NCI-H187 treated with DMSO at 0.1 percent for 48 hours (cell line): Measurements from ENCODE around the gene UMPS.
"Not testable (repeated sequence)": the region's sequence is repeated elsewhere in the genome, so short reads cannot be mapped to it uniquely, and the experiment has no call there.

ENCODE experiments used
- DNase-seq: peaks from one replicate; lab custom pipeline; 2025; lab: John Stamatoyannopoulos, UW

UMPS gene

GRCh38 chr3:124780356-124780755, 50.1 kb downstream of the UMPS start:
- DNase-seq: no peak

GRCh38 chr3:124780761-124781475, 50.7 kb downstream of the UMPS start:
- no peak for DNase-seq

GRCh38 chr3:124781476-124782376, 51.5 kb downstream of the UMPS start:
- no peak for DNase-seq

GRCh38 chr3:124782377-124782712, 52.1 kb downstream of the UMPS start:
- not testable (repeated sequence) for DNase-seq

GRCh38 chr3:124783696-124784095, 53.4 kb downstream of the UMPS start:
- DNase-seq: no peak

GRCh38 chr3:124784686-124785382, 54.6 kb downstream of the UMPS start:
- DNase-seq: no peak

GRCh38 chr3:124785973-124786372, 55.7 kb downstream of the UMPS start:
- DNase-seq: no peak

- no peak for DNase-seq
Measured at GRCh38 chr3:124786511-124787241, 56.4 kb downstream of the UMPS start.

- DNase-seq: no peak
Measured at GRCh38 chr3:124787476-124788195, 57.4 kb downstream of the UMPS start.

GRCh38 chr3:124788254-124788745, 58.0 kb downstream of the UMPS start:
- no peak for DNase-seq

GRCh38 chr3:124789103-124789502, 58.9 kb downstream of the UMPS start:
- DNase-seq: not testable (repeated sequence)

- DNase-seq: no peak
Measured at GRCh38 chr3:124791142-124791541, 60.9 kb downstream of the UMPS start.

GRCh38 chr3:124791639-124792151, 61.4 kb downstream of the UMPS start:
- DNase-seq: no peak

- no peak for DNase-seq
Measured at GRCh38 chr3:124792341-124793040, 62.2 kb downstream of the UMPS start.

- DNase-seq: no peak
Measured at GRCh38 chr3:124793054-124793739, 62.9 kb downstream of the UMPS start.

- DNase-seq: no peak
Measured at GRCh38 chr3:124796477-124796876, 66.2 kb downstream of the UMPS start.

GRCh38 chr3:124797426-124797945, 67.2 kb downstream of the UMPS start:
- DNase-seq: no peak
